HG02884 (cell line): ENCODE results near the gene NAPEPLD.
"Not testable (repeated sequence)": the region's sequence is repeated elsewhere in the genome, so short reads cannot be mapped to it uniquely, and the experiment has no call there.

ENCODE experiments used
- ATAC-seq: cut with Tn5 transposase; IDR thresholded peaks from one replicate; pipeline ENCODE4 v1.9.1; 2021; ENCODE audit warnings: mild to moderate bottlenecking, moderate library complexity; ENCODE audit not compliant: unreplicated experiment

NAPEPLD gene

GRCh38 chr7:103148994-103149807 is at the start of gene NAPEPLD:
Gene NAPEPLD, minus strand, starts transcription at chr7:103149099. Its CDS starts 20,323 bp downstream, at chr7:103128776.
- peak; percentile 83 for ATAC-seq

GRCh38 chr7:103198079-103198478 is 49.2 kb upstream of the NAPEPLD start:
- not testable (repeated sequence) for ATAC-seq

- not testable (repeated sequence) for ATAC-seq
Observed at GRCh38 chr7:103195364-103195763, 46.5 kb upstream of the NAPEPLD start.

- not testable (repeated sequence) for ATAC-seq
Observed at GRCh38 chr7:103172415-103173146, 23.7 kb upstream of the NAPEPLD start.

- not testable (repeated sequence) for ATAC-seq
Observed at GRCh38 chr7:103171695-103172414, 23.0 kb upstream of the NAPEPLD start.

GRCh38 chr7:103166921-103167544 is 18.1 kb upstream of the NAPEPLD start:
- not testable (repeated sequence) for ATAC-seq

GRCh38 chr7:103163087-103163825 is 14.4 kb upstream of the NAPEPLD start:
- not testable (repeated sequence) for ATAC-seq

- not testable (repeated sequence) for ATAC-seq
Observed at GRCh38 chr7:103162641-103163040, 13.7 kb upstream of the NAPEPLD start.

GRCh38 chr7:103161998-103162616 is 13.2 kb upstream of the NAPEPLD start:
- ATAC-seq: not testable (repeated sequence)

GRCh38 chr7:103159072-103159471 is 10.2 kb upstream of the NAPEPLD start:
- not testable (repeated sequence) for ATAC-seq

- not testable (repeated sequence) for ATAC-seq
Observed at GRCh38 chr7:103155331-103156024, 6.6 kb upstream of the NAPEPLD start.

GRCh38 chr7:103154042-103154441 is 5.1 kb upstream of the NAPEPLD start:
- no peak for ATAC-seq

GRCh38 chr7:103152744-103153617 is 4.1 kb upstream of the NAPEPLD start:
- not testable (repeated sequence) for ATAC-seq

GRCh38 chr7:103151993-103152676 is 3.2 kb upstream of the NAPEPLD start:
- not testable (repeated sequence) for ATAC-seq

- ATAC-seq: no peak
Observed at GRCh38 chr7:103150192-103150591, 1.3 kb upstream of the NAPEPLD start.

GRCh38 chr7:103149808-103150180 is 895 bp upstream of the NAPEPLD start:
- peak; percentile 4 for ATAC-seq
